Measurements from ENCODE around the gene KHK. TPM values are rescaled to one million over a fixed set of nuclear protein-coding genes. Genes with fewer than 3 reads are reported as not detected.

The KHK gene
- polyA plus RNA-seq, 4 donors, result 6.0 to 52.3 (median 36.3) TPM

DNA sequence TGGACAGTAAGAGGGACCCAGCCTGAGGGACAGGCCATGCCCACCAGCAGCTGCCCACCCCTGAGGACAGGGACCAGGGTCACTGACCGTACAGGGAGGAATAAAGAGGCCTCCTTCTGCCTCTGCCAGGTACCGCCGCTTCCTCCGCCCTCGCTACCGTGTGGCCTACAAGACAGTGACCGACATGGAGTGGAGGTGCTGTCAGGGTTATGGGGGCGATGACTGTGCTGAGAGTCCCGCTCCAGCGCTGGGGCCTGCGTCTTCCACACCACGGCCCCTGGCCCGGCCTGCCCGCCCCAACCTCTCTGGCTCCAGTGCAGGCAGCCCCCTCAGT, 6.0 kb upstream of the KHK start:
- no peak for DNase-seq (ENCODE audit: low read depth in 4 of 4, low spot score in 3 of 4)

DNA sequence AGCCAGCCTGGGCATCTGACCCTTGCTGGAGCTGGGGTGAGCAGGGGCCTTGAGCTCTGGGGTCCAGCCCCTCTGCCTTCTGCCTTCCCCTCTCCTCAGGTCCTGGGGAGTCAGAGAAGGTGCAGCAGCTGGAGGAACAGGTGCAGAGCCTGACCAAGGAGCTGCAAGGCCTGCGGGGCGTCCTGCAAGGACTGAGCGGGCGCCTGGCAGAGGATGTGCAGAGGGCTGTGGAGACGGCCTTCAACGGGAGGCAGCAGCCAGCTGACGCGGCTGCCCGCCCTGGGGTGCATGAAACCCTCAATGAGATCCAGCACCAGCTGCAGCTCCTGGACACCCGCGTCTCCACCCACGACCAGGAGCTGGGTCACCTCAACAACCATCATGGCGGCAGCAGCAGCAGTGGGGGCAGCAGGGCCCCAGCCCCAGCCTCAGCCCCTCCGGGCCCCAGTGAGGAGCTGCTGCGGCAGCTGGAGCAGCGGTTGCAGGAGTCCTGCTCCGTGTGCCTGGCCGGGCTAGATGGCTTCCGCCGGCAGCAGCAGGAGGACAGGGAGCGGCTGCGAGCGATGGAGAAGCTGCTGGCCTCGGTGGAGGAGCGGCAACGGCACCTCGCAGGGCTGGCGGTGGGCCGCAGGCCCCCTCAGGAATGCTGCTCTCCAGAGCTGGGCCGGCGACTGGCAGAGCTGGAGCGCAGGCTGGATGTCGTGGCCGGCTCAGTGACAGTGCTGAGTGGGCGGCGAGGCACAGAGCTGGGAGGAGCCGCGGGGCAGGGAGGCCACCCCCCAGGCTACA, 4.4 kb upstream of the KHK start:
- DNase-seq (ENCODE audit: low read depth in 4 of 4, low spot score in 3 of 4), result no peak

GRCh38 chr2:27082773-27083409, 3.7 kb upstream of the KHK start:
- no peak for DNase-seq (ENCODE audit: low read depth in 4 of 4, low spot score in 3 of 4)

DNA sequence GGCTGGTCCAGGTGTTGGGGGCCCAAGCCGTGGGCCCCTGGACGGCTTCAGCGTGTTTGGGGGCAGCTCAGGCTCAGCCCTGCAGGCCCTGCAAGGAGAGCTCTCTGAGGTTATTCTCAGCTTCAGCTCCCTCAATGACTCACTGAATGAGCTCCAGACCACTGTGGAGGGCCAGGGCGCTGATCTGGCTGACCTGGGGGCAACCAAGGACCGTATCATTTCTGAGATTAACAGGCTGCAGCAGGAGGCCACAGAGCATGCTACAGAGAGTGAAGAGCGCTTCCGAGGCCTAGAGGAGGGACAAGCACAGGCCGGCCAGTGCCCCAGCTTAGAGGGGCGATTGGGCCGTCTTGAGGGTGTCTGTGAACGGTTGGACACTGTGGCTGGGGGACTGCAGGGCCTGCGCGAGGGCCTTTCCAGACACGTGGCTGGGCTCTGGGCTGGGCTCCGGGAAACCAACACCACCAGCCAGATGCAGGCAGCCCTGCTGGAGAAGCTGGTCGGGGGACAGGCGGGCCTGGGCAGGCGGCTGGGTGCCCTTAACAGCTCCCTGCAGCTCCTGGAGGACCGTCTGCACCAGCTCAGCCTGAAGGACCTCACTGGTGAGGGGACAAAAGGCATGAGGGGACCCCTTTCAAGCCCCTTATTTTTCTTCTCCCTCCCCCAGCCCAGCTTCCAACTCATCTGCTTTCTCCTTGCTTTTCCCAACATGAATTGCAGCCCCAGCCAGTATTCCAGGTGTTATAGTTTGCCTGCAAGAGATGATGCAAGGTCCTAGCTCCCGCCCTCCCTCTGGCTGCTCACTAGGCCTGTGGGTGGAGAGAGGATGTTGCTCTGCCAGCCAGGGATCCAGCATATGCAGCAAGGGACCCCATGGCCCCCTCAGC, 2.9 kb upstream of the KHK start:
- DNase-seq (ENCODE audit: low read depth in 4 of 4, low spot score in 3 of 4), result no peak

- no peak for DNase-seq (ENCODE audit: low read depth in 4 of 4, low spot score in 3 of 4)
Measured at GRCh38 chr2:27084297-27085061, 2.1 kb upstream of the KHK start.

DNA sequence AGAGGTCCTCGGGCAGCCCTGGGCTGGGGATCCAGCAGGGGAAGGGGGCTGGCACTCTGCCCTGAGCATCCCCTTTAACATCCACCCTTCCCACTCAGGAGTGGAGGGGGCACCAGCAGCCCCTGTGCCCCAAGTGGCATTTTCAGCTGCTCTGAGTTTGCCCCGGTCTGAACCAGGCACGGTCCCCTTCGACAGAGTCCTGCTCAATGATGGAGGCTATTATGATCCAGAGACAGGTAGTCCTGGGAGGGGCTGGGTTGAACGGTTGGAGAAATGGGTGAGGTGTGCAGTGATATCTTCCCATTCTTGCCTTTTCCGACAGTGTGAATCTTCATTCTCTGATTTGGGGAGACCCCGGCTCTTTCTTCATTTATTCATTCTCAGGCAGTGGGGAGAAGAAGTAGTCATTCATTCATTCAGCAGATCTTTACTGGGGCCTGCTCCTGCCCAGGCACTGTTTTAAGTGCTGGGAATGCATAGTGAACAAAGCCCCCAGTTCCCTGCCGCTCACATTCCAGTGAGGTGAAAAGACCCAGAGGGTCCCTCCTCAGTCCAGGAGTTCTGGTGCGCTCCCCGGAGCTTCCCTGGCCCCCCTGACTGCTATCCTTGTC, 1.4 kb upstream of the KHK start:
- no peak for DNase-seq (ENCODE audit: low read depth in 4 of 4, low spot score in 3 of 4)

- no peak for DNase-seq (ENCODE audit: low read depth in 4 of 4, low spot score in 3 of 4)
Measured at GRCh38 chr2:27085673-27086089, 891 bp upstream of the KHK start.

- DNase-seq (ENCODE audit: low read depth in 4 of 4, low spot score in 3 of 4), result peak in 3 of 4 donors; percentile 88 to 90 (median 89)
Measured at GRCh38 chr2:27086090-27086723, 365 bp upstream of the KHK start.

DNA sequence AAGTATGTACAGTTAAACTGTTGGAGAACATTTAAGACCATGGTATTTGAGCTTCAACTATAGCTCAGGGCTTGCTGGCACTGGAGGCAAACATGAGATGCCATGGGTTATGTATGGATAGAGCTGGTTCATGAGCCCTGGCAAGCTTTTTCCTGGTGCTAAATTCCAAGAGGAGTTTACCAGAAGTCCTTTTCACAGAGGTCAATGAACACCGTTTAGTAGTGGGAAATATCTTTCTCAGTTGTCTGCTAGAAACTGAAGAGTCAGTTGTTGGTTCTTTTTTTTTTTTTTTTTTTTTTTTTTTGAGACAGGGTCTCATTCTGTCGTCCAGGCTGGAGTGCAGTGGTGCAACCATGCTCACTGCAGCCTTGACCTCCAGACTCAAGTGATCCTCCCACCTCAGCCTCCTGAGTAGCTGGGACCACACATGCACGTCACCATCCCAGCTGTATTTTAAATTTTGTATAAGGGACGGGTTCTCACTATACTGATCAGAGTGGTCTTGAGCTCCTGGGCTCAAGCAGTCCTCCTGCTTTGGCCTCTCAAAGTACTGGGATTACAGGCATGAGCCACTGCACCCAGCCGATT, 1.3 kb downstream of the KHK start:
- DNase-seq (ENCODE audit: low read depth in 4 of 4, low spot score in 3 of 4), result no peak

- DNase-seq (ENCODE audit: low read depth in 4 of 4, low spot score in 3 of 4), result no peak
Measured at GRCh38 chr2:27088634-27089033, 2.1 kb downstream of the KHK start.

- DNase-seq (ENCODE audit: low read depth in 4 of 4, low spot score in 3 of 4), result no peak
Measured at GRCh38 chr2:27089111-27089954, 2.8 kb downstream of the KHK start.

DNA sequence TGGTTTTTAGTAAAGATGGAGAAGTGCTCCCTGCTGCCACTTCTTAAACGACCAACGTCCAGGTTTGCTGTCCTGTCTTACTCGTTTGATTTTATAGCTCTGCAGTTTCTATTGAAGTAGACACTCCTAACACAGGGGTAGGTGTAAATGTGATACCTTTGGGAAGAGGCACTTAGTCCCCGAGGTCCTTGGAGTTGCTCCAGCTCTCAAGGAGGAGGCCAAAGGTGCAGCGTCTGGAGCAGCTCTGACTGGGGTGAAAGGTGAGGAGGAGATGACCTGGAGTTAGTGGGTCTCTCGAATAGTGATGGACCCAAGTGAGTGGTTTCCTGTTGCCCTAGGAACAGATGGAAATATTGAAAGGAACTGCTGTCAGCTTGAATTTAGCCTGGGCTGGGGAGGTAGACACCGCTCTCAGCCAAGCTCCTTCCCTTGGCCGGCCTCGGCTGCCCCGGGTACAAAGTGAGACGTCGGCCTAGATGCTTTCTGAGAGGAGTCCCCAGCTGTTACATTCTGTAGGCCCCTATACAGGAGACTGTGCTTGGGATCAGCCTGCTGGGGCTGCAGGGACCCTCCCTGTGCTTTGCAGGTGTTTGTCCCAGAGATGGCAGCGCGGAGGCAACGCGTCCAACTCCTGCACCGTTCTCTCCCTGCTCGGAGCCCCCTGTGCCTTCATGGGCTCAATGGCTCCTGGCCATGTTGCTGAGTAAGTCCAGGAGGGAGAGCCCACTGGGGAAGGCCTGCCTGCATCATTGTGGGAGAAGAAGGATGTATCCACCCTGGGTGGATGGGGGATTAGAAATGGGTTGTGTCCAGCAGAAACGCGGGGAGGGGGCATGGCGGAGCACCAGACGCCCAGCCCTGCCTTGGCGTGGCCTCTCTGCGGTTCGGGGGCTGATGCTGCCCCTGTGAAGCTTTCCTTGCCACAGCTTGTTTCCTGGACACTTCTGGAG, 5.4 kb downstream of the KHK start:
- no peak for DNase-seq (ENCODE audit: low read depth in 4 of 4, low spot score in 3 of 4)

GRCh38 chr2:27092696-27093429, 6.3 kb downstream of the KHK start:
- DNase-seq (ENCODE audit: low read depth in 4 of 4, low spot score in 3 of 4), result no peak

DNA sequence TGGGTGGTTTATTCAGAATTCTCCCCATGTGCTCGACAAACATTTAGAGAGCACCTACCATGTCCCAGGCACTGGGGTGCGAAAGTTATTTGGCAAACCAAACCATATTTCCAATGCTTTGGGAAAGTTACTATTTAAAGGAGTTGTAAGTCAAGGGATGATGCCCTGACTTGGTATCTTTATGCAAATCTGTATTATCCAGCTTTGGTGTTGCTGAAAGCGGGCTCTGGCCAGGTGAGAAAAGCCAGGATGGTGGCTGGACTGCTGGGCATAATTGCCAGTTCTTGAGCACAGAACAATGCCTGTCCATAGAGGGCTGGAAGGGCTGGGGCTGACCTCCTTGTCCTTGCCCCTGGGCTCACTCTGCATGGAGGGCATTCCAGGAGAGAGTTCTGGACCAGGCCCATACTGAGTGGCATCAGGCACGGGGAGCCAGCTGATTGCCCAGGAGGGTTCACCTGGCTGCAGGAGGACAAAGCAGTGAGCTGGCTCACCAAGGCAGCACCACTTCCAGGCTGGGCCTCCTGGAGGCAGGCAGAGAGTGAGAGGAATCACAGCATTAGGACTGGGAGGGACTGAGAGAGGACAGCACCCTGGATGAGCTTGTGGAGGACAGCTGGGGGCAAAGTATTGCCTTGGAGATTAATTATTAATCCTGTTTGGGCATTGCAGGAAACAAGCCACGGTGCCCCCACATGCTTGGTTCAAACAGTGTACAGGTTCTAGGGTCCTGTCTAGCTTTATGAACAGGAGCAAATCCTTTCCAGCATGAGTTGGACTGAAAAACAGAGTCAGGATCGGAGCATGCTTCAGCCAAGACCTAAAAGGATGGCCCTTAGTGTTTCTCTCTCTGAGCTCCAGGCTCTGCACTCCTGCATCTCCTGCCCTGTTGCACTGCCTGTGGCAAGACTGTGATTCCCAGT, 7.1 kb downstream of the KHK start:
- DNase-seq (ENCODE audit: low read depth in 4 of 4, low spot score in 3 of 4), result no peak

GRCh38 chr2:27094353-27094984, 7.9 kb downstream of the KHK start:
- no peak for DNase-seq (ENCODE audit: low read depth in 4 of 4, low spot score in 3 of 4)
